Esophagus muscularis mucosa (tissue), 3 donors: ENCODE results near the gene GLE1.

Source experiments
- POLR2A ChIP-seq: fragments of 450-650 bp; IDR thresholded peaks from one replicate; pipeline ENCODE4 v1.6.1; 2017; ENCODE audit warnings: antibody characterized with exemption, moderate library complexity, mild to moderate bottlenecking, low read depth
- POLR2AphosphoS5 ChIP-seq, 2 donors: sonication (generic); formaldehyde crosslinking; IDR thresholded peaks; one replicate each; pipeline ENCODE4 v1.6.1; 2017; ENCODE audit warnings: antibody characterized with exemption in 2 of 2
- TF ChIP-seq, protein P1 (sequence below), 3 experiments: fragments of 200-600 bp in 2 of 3; fragments of 450-650 bp in 1 of 3; sonication (generic) in 2 of 3; IDR thresholded peaks; one replicate each; pipeline ENCODE4 v1.5.1; 2017 to 2019; ENCODE audit warnings: antibody characterized with exemption in 3 of 3, mild to moderate bottlenecking in 2 of 3, moderate library complexity in 1 of 3

DNA sequence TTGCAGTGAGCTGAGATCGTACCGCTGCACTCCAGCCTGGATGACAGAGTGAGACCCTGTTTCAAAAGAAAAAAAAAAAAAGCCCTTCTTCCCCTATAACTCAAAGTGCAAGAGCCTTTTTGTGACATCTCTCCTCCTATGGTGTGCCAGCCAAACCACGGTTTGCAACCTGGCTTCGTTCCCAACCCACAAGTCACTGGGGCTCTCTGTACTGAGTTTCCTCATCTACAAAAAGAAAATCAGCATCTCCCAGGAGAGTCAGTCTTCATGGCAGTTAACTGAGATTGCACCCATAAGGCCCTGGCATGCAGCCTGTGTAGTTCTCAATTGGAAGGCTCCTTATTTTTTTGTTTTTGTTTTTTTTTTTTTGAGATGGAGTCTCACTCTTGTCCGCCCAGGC, 34.0 kb upstream of the GLE1 start:
- TF ChIP-seq, protein P1, sequence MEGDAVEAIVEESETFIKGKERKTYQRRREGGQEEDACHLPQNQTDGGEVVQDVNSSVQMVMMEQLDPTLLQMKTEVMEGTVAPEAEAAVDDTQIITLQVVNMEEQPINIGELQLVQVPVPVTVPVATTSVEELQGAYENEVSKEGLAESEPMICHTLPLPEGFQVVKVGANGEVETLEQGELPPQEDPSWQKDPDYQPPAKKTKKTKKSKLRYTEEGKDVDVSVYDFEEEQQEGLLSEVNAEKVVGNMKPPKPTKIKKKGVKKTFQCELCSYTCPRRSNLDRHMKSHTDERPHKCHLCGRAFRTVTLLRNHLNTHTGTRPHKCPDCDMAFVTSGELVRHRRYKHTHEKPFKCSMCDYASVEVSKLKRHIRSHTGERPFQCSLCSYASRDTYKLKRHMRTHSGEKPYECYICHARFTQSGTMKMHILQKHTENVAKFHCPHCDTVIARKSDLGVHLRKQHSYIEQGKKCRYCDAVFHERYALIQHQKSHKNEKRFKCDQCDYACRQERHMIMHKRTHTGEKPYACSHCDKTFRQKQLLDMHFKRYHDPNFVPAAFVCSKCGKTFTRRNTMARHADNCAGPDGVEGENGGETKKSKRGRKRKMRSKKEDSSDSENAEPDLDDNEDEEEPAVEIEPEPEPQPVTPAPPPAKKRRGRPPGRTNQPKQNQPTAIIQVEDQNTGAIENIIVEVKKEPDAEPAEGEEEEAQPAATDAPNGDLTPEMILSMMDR (IDR thresholded peaks at IDR 0.05): no peak
- TF ChIP-seq POLR2A: no peak
- no peak for TF ChIP-seq POLR2AphosphoS5 (IDR thresholded peaks at IDR 0.05)
